NCI-H2196 (cell line): Measurements from ENCODE around the gene ATP1B4.
A peak's percentile ranks its signal among the peaks of the same experiment; 100 is the strongest.

ENCODE experiments used
- DNase-seq: peaks from one replicate; lab custom pipeline; 2025; ENCODE audit not compliant: unreplicated experiment; lab: John Stamatoyannopoulos, UW

The ATP1B4 gene

GRCh38 chrX:120372667-120373370 is 10.9 kb downstream of the ATP1B4 start:
- no peak for DNase-seq

- no peak for DNase-seq
These were observed 15.3 kb downstream of the ATP1B4 start for GRCh38 chrX:120377179-120377578.

DNA sequence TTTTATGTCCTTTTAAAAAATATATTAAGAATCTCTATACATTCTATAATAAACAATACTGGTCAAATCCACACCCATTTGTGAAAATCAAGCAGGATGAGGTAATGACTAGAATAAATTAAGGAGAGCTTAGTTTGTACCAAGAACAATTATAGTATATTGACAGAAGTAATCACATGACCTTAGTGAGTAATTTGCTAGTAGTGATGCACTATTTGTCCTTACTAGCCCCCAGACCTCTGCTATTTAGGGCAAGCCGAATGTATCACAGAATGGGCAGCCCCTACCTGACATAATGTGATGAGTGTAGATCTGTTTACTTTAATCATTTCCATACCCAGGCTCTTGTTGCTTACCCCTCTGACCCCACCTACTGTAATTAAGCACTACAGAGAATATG is 15.8 kb downstream of the ATP1B4 start:
- no peak for DNase-seq

GRCh38 chrX:120378570-120378969 is 16.7 kb downstream of the ATP1B4 start:
- DNase-seq, result no peak

DNA sequence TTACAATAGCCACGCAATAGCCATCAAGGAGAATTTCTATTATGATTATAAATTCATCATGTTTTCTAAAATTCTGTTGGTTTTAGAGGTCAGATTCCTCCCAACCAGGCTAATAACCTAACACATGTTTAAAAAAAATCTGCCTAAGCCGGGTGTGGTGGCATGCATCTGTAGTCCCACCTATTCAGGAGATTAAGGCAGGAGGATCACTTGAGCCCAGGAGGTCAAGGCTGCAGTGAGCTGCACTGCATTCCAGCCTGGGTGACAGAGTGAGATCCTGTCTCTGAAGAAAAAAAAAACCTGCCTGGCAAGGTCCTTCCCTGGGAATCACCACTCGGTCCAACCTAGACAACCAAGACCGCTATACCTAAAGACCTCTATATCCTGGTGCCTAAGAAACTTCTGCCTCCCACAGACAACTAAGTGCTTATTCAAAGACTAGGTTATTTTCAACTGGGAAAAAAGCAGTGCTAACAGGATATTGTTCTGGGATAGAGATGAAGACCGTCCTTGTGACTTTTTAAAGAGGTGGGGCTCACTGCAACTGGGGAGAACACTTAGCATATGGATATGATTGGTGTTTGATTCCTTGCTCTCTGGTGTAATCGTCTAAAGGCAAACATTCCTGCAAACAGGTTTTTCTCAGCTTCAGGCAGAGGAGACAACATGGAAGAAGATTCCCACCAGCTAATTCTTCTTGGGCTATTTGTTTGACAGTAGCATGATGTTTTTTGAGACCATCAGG is 18.2 kb downstream of the ATP1B4 start:
- DNase-seq, result no peak

DNA sequence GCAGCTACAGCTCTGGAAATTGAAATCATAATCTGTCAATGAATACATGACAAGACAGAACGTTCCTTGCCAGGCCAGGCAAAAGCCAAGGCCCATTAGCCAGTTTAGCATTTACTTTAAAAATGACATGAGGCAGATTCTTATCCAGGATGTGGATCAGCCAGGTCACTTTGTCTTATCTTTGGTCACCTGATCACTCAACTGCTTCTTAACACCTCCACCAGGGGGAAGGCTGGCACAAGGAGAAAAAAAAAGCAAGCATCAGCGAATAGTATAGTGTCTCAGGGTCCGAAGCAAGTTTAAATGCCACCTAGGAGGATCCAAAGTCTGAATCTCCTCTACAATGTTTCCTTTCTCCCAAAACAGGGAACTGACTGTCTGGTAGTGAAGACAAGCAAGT is 18.8 kb downstream of the ATP1B4 start:
- peak; percentile 9 for DNase-seq

DNA sequence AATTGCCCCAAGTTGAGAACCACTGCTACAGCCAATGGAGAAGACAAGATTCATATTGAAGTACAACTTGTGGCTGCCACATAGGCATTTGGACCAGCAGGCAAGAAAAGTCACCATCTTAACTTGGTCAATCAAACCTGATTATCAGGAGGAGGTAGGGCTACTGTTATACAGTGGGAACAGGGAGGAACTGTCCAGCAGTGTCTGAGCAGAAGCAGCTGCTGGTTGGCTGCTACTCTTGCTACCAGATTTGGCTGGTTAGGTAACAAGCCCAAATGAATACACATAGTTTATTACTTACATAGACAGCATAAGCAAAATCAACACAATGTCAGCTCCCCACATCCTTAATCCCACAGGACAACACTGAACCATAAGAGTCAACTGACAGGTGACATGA is 39.4 kb downstream of the ATP1B4 start:
- no peak for DNase-seq

- DNase-seq, result no peak
These were observed 40.5 kb downstream of the ATP1B4 start for GRCh38 chrX:120402369-120402768.

GRCh38 chrX:120406638-120407037 is 44.7 kb downstream of the ATP1B4 start:
- no peak for DNase-seq

DNA sequence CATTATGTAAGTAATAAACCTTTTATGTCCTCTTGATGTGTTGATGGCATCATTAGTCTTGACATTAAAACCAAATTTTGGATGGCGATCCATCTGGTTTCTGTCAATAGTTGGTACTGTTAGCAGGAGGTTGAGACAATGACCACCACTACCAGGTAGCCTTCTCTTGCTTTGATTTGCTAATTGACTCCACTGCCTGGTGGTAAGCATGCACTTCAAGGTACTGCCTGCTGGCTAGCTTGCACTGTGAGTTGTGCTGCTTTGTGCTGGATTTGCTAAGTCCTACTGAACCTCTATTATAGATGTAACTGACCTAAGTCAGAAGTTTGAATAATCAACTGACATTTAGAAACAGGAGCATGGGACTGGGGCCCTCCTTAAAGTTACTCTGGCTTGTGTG is 46.3 kb downstream of the ATP1B4 start:
- DNase-seq, result no peak

DNA sequence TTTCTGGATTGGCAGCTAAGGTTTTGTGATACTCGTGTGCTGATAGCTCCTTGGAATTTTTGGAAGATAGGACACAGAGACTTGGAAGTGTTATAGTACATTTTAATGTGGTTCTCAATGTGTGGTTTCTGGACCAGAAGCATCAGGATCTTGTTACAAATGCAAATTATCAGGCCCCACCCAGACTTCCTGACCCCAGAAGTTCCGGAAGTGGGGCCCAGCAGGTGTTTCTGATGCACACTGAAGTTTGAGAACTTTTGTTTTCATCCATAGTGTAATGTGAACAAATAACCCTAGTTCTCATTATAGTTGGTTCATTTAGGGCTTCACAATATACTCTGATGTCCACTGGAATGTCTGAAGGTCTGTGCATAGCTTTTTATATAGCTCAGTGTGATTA is 57.6 kb downstream of the ATP1B4 start:
- DNase-seq, result no peak

GRCh38 chrX:120426599-120426998 is 64.7 kb downstream of the ATP1B4 start:
- no peak for DNase-seq

GRCh38 chrX:120428309-120428708 is 66.4 kb downstream of the ATP1B4 start:
- no peak for DNase-seq

DNA sequence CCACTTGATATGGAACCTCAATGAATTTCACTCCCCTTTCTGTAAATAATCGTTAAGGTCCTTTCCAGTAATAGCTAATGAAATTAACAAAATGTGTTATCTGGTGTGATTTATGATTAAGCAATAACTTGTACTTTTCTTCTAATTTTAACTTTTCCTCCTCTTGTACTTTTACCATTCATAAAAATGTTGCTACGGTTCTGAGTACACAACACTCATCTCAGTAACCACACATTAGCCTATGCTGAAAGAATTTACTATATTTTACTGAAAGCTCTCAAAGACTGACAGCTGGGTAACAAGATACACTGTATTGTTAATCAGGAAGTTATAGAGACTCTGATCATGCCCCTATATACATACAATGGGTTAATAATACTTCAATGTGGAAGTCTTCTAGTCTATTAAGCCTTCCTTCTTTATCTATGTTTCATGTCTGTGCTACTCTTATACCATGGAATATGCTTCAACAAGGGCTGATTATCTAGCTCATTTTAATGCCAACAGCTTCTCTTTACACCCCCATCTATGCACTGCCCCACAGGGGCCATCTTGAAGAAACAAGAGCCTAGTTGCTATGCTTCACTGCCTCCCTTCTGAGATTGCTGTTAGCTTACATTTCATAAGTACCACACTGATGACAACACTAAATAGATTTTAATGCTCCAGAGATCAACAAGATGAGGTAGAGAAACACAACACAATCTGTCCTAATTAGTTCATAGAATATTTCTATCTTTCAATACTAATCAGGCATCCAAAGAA is 68.1 kb downstream of the ATP1B4 start:
- DNase-seq, result no peak
